Measurements from ENCODE around the gene POGLUT3. TPM values are rescaled to one million over a fixed set of nuclear protein-coding genes. Genes with fewer than 3 reads are reported as not detected.

The POGLUT3 gene
- total RNA-seq (1 to 10 TPM; 3.8 to 7.4 (median 5.8) TPM), polyA plus RNA-seq (1 to 10 TPM; 2.1 to 4.2 (median 3.1) TPM)
- long read RNA-seq, donor 1, full-length matches to known transcripts, result 7 of 7 reads
- long read RNA-seq, donor 1, partial matches to known transcripts, result 0 of 7 reads
- long read RNA-seq, donor 1, other reads (novel, unspliced or antisense), result 0 of 7 reads
- long read RNA-seq, donor 2, full-length matches to known transcripts, result 5 of 6 reads
- long read RNA-seq, donor 2, partial matches to known transcripts, result 0 of 6 reads
- long read RNA-seq, donor 2, other reads (novel, unspliced or antisense), result 1 of 6 reads

GRCh38 chr11:108498046-108498815, at the start of gene POGLUT3:
Gene POGLUT3 (minus strand): TSS chr11:108498384. CDS start chr11:108498366, 18 bp downstream.
- Histone ChIP-seq H3K4me1 (peaks cover 11% of the 10 kb centered on the region), H3K27ac (peak within 1 kb of the TSS; percentile 93), H3K27me3 (ENCODE audit: insufficient read depth in 3 of 3, low read length in 2 of 3) (no peaks in the 10 kb centered on the region), H3K4me3 (peak within 1 kb of the TSS; percentile 75), H3K36me3 (ENCODE audit: insufficient read depth in 1 of 2, low read depth in 1 of 2) (no peaks in the 10 kb centered on the region), H3K9me3 (no peaks in the 10 kb centered on the region)
- peak; percentile 59 to 66 (median 63) for ATAC-seq
- peak; percentile 61 to 79 for DNase-seq
- TF ChIP-seq CTCF (IDR thresholded peaks at IDR 0.05), result no peak
- WGBS, 3 donors, result 1 to 2% (median 1%) methylated on average over 45 to 84 of the region's 84 CpGs
- intact Hi-C loops (cut with DNase I), result loop anchor here (5.0 to 10.0 kb wide), 3 partner anchors 94 to 157 kb away; partner anchors contain the start of gene EXPH5 (in 1 of the 2)

- WGBS, 3 donors, result 69 to 73% (median 70%) methylated on average over 5 of the region's 5 CpGs
- DNase-seq (no peak), ATAC-seq (no peak)
- Histone ChIP-seq H3K9me3 (no peaks in the 10 kb centered on the region), H3K27me3 (ENCODE audit: insufficient read depth in 3 of 3, low read length in 2 of 3) (no peaks in the 10 kb centered on the region), H3K27ac (no peak overlapping the region), H3K36me3 (ENCODE audit: insufficient read depth in 1 of 2, low read depth in 1 of 2) (no peaks in the 10 kb centered on the region), H3K4me1 (no peaks in the 10 kb centered on the region), H3K4me3 (no peak overlapping the region)
- TF ChIP-seq CTCF (IDR thresholded peaks at IDR 0.05), result no peak
- intact Hi-C loops (cut with DNase I), result no loop called here
Measured at GRCh38 chr11:108545909-108546501, 47.8 kb upstream of the POGLUT3 start.

GRCh38 chr11:108543316-108543964, 45.3 kb upstream of the POGLUT3 start:
- Histone ChIP-seq H3K9me3 (no peaks in the 10 kb centered on the region), H3K27ac (no peak overlapping the region), H3K36me3 (ENCODE audit: insufficient read depth in 1 of 2, low read depth in 1 of 2) (no peaks in the 10 kb centered on the region), H3K4me1 (no peaks in the 10 kb centered on the region), H3K4me3 (no peak overlapping the region), H3K27me3 (ENCODE audit: insufficient read depth in 3 of 3, low read length in 2 of 3) (no peaks in the 10 kb centered on the region)
- intact Hi-C loops (cut with DNase I), result no loop called here
- 56 to 60% (median 57%) methylated on average over 5 of the region's 5 CpGs for WGBS, 3 donors
- DNase-seq (no peak), ATAC-seq (no peak)
- TF ChIP-seq CTCF (IDR thresholded peaks at IDR 0.05), result no peak

GRCh38 chr11:108541531-108541930, 43.3 kb upstream of the POGLUT3 start:
- Histone ChIP-seq H3K27ac (no peak overlapping the region), H3K9me3 (no peaks in the 10 kb centered on the region), H3K4me3 (no peak overlapping the region), H3K27me3 (ENCODE audit: insufficient read depth in 3 of 3, low read length in 2 of 3) (no peaks in the 10 kb centered on the region), H3K4me1 (no peaks in the 10 kb centered on the region), H3K36me3 (ENCODE audit: insufficient read depth in 1 of 2, low read depth in 1 of 2) (no peaks in the 10 kb centered on the region)
- intact Hi-C loops (cut with DNase I), result no loop called here
- no peak for ATAC-seq
- no peak for TF ChIP-seq CTCF (IDR thresholded peaks at IDR 0.05)
- DNase-seq, result no peak

Data from psoas muscle (tissue), 8 donors.